Left ventricle myocardium inferior (tissue), 1 donor: Measurements from ENCODE around the gene PLEKHG4. TPM values are rescaled to one million over a fixed set of nuclear protein-coding genes. Genes with fewer than 3 reads are reported as not detected.

Source experiments
- DNase-seq: peaks from one replicate; pipeline ENCODE4 v3.0.0-alpha.2; 2020
- H3K27ac ChIP-seq: fragments of 200-600 bp; replicated peaks from 2 replicates; pipeline ENCODE4 v1.8.0; 2021
- H3K27me3 ChIP-seq: fragments of 200-600 bp; 2 replicates; pipeline ENCODE4 v1.8.0; 2021; ENCODE audit warnings: low read depth
- H3K36me3 ChIP-seq: fragments of 200-600 bp; 2 replicates; pipeline ENCODE4 v1.8.0; 2021
- H3K4me1 ChIP-seq: fragments of 200-600 bp; 2 replicates; pipeline ENCODE4 v1.8.0; 2021
- H3K4me3 ChIP-seq: fragments of 200-600 bp; 2 replicates; pipeline ENCODE4 v1.8.0; 2021; ENCODE audit warnings: mild to moderate bottlenecking, moderate library complexity
- H3K9me3 ChIP-seq: fragments of 200-600 bp; replicated peaks from 2 replicates; pipeline ENCODE4 v1.8.0; 2021
- CTCF ChIP-seq: fragments of 200-600 bp; IDR thresholded peaks from 2 replicates; pipeline ENCODE4 v1.8.0; 2021; ENCODE audit warnings: antibody characterized with exemption, mild to moderate bottlenecking, borderline replicate concordance
- intact Hi-C: fragments of 100-400 bp; cut with micrococcal nuclease; formaldehyde crosslinking; loops from one replicate; pipeline ENCODE4 v1.11.0; 2022
- total RNA-seq: library from RNA; stranded (reverse); fragmentation: NEBNext Ultra II Directional; extraction: Animal tissue kit (Norgen Biotek cat#: 25700); gene quantifications from one replicate; pipeline ENCODE4 v1.2.1, GENCODE V29; 2021
- donor health status: DM: no; HTN: yes; CAD: no; lungs with severe emphysema.

Gene PLEKHG4
- total RNA-seq, 1 donor from 2014 or later = 1.1 TPM

GRCh38 chr16:67281536-67282446 lies 2.5 kb downstream of the PLEKHG4 start:
- no peak overlapping the region for H3K27ac ChIP-seq
- DNase-seq = no peak

GRCh38 chr16:67282447-67282805 lies 3.1 kb downstream of the PLEKHG4 start:
- no peak for TF ChIP-seq CTCF
- Histone ChIP-seq H3K27me3 (peaks cover 4% of the 10 kb centered on the region), H3K4me3 (no peak overlapping the region), H3K27ac (no peak overlapping the region), H3K36me3 (no peaks in the 10 kb centered on the region), H3K9me3 (no peaks in the 10 kb centered on the region), H3K4me1 (peaks cover 16% of the 10 kb centered on the region)
- intact Hi-C loops = no loop called here
- no peak for DNase-seq

More at GRCh38 chr16:67281536-67282446, 2.5 kb downstream of the PLEKHG4 start:
- Histone ChIP-seq H3K4me1 (peaks cover 16% of the 10 kb centered on the region), H3K36me3 (no peaks in the 10 kb centered on the region), H3K9me3 (no peaks in the 10 kb centered on the region), H3K4me3 (no peak overlapping the region), H3K27me3 (peaks cover 4% of the 10 kb centered on the region)
- intact Hi-C loops = no loop called here
- TF ChIP-seq CTCF = no peak

GRCh38 chr16:67283039-67283825 lies 3.9 kb downstream of the PLEKHG4 start:
- TF ChIP-seq CTCF = no peak
- H3K36me3 ChIP-seq = no peaks in the 10 kb centered on the region
- H3K9me3 ChIP-seq = no peaks in the 10 kb centered on the region
- no peak overlapping the region for H3K4me3 ChIP-seq
- peaks cover 14% of the 10 kb centered on the region for H3K4me1 ChIP-seq
- peaks cover 4% of the 10 kb centered on the region for H3K27me3 ChIP-seq
- DNase-seq = no peak
- H3K27ac ChIP-seq = no peak overlapping the region
- intact Hi-C loops = no loop called here

- intact Hi-C loops = no loop called here
- Histone ChIP-seq H3K27ac (no peak overlapping the region), H3K9me3 (no peaks in the 10 kb centered on the region), H3K27me3 (peaks cover 4% of the 10 kb centered on the region), H3K4me1 (peaks cover 8% of the 10 kb centered on the region), H3K4me3 (no peak overlapping the region), H3K36me3 (no peaks in the 10 kb centered on the region)
- no peak for DNase-seq
- no peak for TF ChIP-seq CTCF
These were observed 4.7 kb downstream of the PLEKHG4 start for GRCh38 chr16:67283826-67284555.
